T-helper 1 cell treated with Interleukin-12 subunit alpha and Interleukin-12 subunit beta and Interleukin-4 antibody, amounts not matched to agents 30 μg/mL and 1 μg/mL, for 36 hours (primary cell): ENCODE data around the gene SPINT2.
A peak's percentile ranks its signal among the peaks of the same experiment; 100 is the strongest.
"Not testable (repeated sequence)": the region's sequence is repeated elsewhere in the genome, so short reads cannot be mapped to it uniquely, and the experiment has no call there.

Experiments
- H3K27ac Mint-ChIP-seq: one replicate; pipeline ENCODE4 v1.8.0; 2021; ENCODE audit warnings: mild to moderate bottlenecking, mixed read lengths
- H3K27me3 Mint-ChIP-seq: one replicate; pipeline ENCODE4 v1.8.0; 2021; ENCODE audit warnings: low read depth, mixed read lengths
- H3K36me3 Mint-ChIP-seq: one replicate; pipeline ENCODE4 v1.8.0; 2021; ENCODE audit warnings: low read depth, mixed read lengths
- H3K4me1 Mint-ChIP-seq: one replicate; pipeline ENCODE4 v1.8.0; 2021; ENCODE audit warnings: low read depth, mixed read lengths
- H3K4me3 Mint-ChIP-seq: one replicate; pipeline ENCODE4 v1.8.0; 2021; ENCODE audit warnings: mild to moderate bottlenecking, moderate library complexity, mixed read lengths
- H3K9me3 Mint-ChIP-seq: one replicate; pipeline ENCODE4 v1.8.0; 2021; ENCODE audit warnings: mixed read lengths

The SPINT2 gene

GRCh38 chr19:38323291-38323690, 58.9 kb downstream of the SPINT2 start:
- Mint-ChIP-seq H3K9me3 (no peaks in the 10 kb centered on the region), H3K27ac (no peak overlapping the region), H3K27me3 (no peaks in the 10 kb centered on the region), H3K36me3 (peaks cover 13% of the 10 kb centered on the region), H3K4me3 (no peak overlapping the region), H3K4me1 (peaks cover 37% of the 10 kb centered on the region)

- Mint-ChIP-seq H3K36me3 (peaks cover 16% of the 10 kb centered on the region), H3K4me3 (no peak overlapping the region), H3K27ac (no peak overlapping the region)
Measured at GRCh38 chr19:38324431-38324830, 60.1 kb downstream of the SPINT2 start.

GRCh38 chr19:38326591-38326990, 62.2 kb downstream of the SPINT2 start:
- Mint-ChIP-seq H3K9me3 (no peaks in the 10 kb centered on the region), H3K4me1 (peaks cover 13% of the 10 kb centered on the region), H3K27me3 (no peaks in the 10 kb centered on the region), H3K27ac (no peak overlapping the region), H3K36me3 (peaks cover 19% of the 10 kb centered on the region), H3K4me3 (no peak overlapping the region)

More at GRCh38 chr19:38324431-38324830, 60.1 kb downstream of the SPINT2 start:
- Mint-ChIP-seq H3K4me1 (peaks cover 27% of the 10 kb centered on the region), H3K27me3 (no peaks in the 10 kb centered on the region), H3K9me3 (no peaks in the 10 kb centered on the region)

- H3K36me3 Mint-ChIP-seq: peaks cover 15% of the 10 kb centered on the region
- H3K27ac Mint-ChIP-seq: no peak overlapping the region
- peaks cover 3% of the 10 kb centered on the region for H3K4me1 Mint-ChIP-seq
Measured at GRCh38 chr19:38329651-38330050, 65.3 kb downstream of the SPINT2 start.

GRCh38 chr19:38331728-38332127, 67.4 kb downstream of the SPINT2 start:
- no peak overlapping the region for H3K27ac Mint-ChIP-seq
- H3K27me3 Mint-ChIP-seq: no peaks in the 10 kb centered on the region
- H3K36me3 Mint-ChIP-seq: peaks cover 12% of the 10 kb centered on the region
- no peak overlapping the region for H3K4me3 Mint-ChIP-seq
- no peaks in the 10 kb centered on the region for H3K9me3 Mint-ChIP-seq
- peaks cover 5% of the 10 kb centered on the region for H3K4me1 Mint-ChIP-seq

More at GRCh38 chr19:38329651-38330050, 65.3 kb downstream of the SPINT2 start:
- Mint-ChIP-seq H3K4me3 (no peak overlapping the region), H3K27me3 (no peaks in the 10 kb centered on the region), H3K9me3 (no peaks in the 10 kb centered on the region)

- peaks cover 6% of the 10 kb centered on the region for H3K36me3 Mint-ChIP-seq
- H3K4me3 Mint-ChIP-seq: no peak overlapping the region
- peaks cover 10% of the 10 kb centered on the region for H3K4me1 Mint-ChIP-seq
- H3K9me3 Mint-ChIP-seq: no peaks in the 10 kb centered on the region
- H3K27ac Mint-ChIP-seq: no peak overlapping the region
- no peaks in the 10 kb centered on the region for H3K27me3 Mint-ChIP-seq
Measured at GRCh38 chr19:38333245-38333644, 68.9 kb downstream of the SPINT2 start.

GRCh38 chr19:38335949-38336637, 71.7 kb downstream of the SPINT2 start:
- H3K27ac Mint-ChIP-seq: peak overlapping the region; percentile 99
- H3K9me3 Mint-ChIP-seq: no peaks in the 10 kb centered on the region
- peak overlapping the region; percentile 95 for H3K4me3 Mint-ChIP-seq
- peaks cover 14% of the 10 kb centered on the region for H3K4me1 Mint-ChIP-seq
- H3K27me3 Mint-ChIP-seq: no peaks in the 10 kb centered on the region
- H3K36me3 Mint-ChIP-seq: no peaks in the 10 kb centered on the region

- Mint-ChIP-seq H3K4me1 (peaks cover 14% of the 10 kb centered on the region), H3K27ac (peak overlapping the region; percentile 99), H3K36me3 (no peaks in the 10 kb centered on the region), H3K9me3 (no peaks in the 10 kb centered on the region), H3K27me3 (no peaks in the 10 kb centered on the region), H3K4me3 (peak overlapping the region; percentile 95)
Measured at GRCh38 chr19:38336638-38337359, 72.4 kb downstream of the SPINT2 start.

GRCh38 chr19:38337360-38337653, 72.9 kb downstream of the SPINT2 start:
- no peaks in the 10 kb centered on the region for H3K27me3 Mint-ChIP-seq
- H3K27ac Mint-ChIP-seq: peak overlapping the region; percentile 99
- no peaks in the 10 kb centered on the region for H3K36me3 Mint-ChIP-seq
- no peaks in the 10 kb centered on the region for H3K9me3 Mint-ChIP-seq
- peaks cover 14% of the 10 kb centered on the region for H3K4me1 Mint-ChIP-seq
- peak overlapping the region; percentile 95 for H3K4me3 Mint-ChIP-seq

GRCh38 chr19:38339011-38339410, 74.6 kb downstream of the SPINT2 start:
- H3K9me3 Mint-ChIP-seq, H3K27ac Mint-ChIP-seq, H3K36me3 Mint-ChIP-seq, H3K27me3 Mint-ChIP-seq, H3K4me3 Mint-ChIP-seq: not testable (repeated sequence)
- H3K4me1 Mint-ChIP-seq: peaks cover 14% of the 10 kb centered on the region

GRCh38 chr19:38340927-38341326, 76.6 kb downstream of the SPINT2 start:
- peaks cover 14% of the 10 kb centered on the region for H3K4me1 Mint-ChIP-seq
- H3K27me3 Mint-ChIP-seq: no peaks in the 10 kb centered on the region
- no peaks in the 10 kb centered on the region for H3K9me3 Mint-ChIP-seq
- no peak overlapping the region for H3K4me3 Mint-ChIP-seq
- H3K27ac Mint-ChIP-seq: no peak overlapping the region
- no peaks in the 10 kb centered on the region for H3K36me3 Mint-ChIP-seq
